HG02642 (cell line): ENCODE measurements around the gene ALKBH7.
A peak's percentile ranks its signal among the peaks of the same experiment; 100 is the strongest.

Experiments used
- ATAC-seq: cut with Tn5 transposase; IDR thresholded peaks from one replicate; pipeline ENCODE4 v1.9.1; 2021; ENCODE audit warnings: mild to moderate bottlenecking; ENCODE audit not compliant: unreplicated experiment, poor library complexity

ALKBH7 gene

GRCh38 chr19:6362351-6362801 lies 10.2 kb upstream of the ALKBH7 start:
- ATAC-seq, result no peak

- ATAC-seq, result no peak
Measured at GRCh38 chr19:6364353-6364752, 8.2 kb upstream of the ALKBH7 start.

GRCh38 chr19:6373096-6373812 lies 660 bp downstream of the ALKBH7 start:
- peak; percentile 55 for ATAC-seq

GRCh38 chr19:6373813-6374108 lies 1.2 kb downstream of the ALKBH7 start:
- ATAC-seq, result no peak

- no peak for ATAC-seq
Measured at GRCh38 chr19:6374161-6374709, 1.6 kb downstream of the ALKBH7 start.

GRCh38 chr19:6374711-6375410 lies 2.3 kb downstream of the ALKBH7 start:
- no peak for ATAC-seq

- ATAC-seq, result no peak
Measured at GRCh38 chr19:6375411-6376010, 2.9 kb downstream of the ALKBH7 start, which contains the start of gene PSPN. Gene PSPN (minus strand): TSS chr19:6375933. CDS start chr19:6375849, 84 bp downstream.

GRCh38 chr19:6376512-6377190 lies 4.1 kb downstream of the ALKBH7 start:
- ATAC-seq, result no peak

GRCh38 chr19:6378041-6378440 lies 5.4 kb downstream of the ALKBH7 start:
- ATAC-seq, result no peak

- no peak for ATAC-seq
Measured at GRCh38 chr19:6378486-6378885, 5.9 kb downstream of the ALKBH7 start.

GRCh38 chr19:6379744-6380143 lies 7.2 kb downstream of the ALKBH7 start:
- no peak for ATAC-seq

GRCh38 chr19:6381030-6381750 lies 8.6 kb downstream of the ALKBH7 start:
- ATAC-seq, result no peak

- ATAC-seq, result no peak
Measured at GRCh38 chr19:6383188-6383587, 10.6 kb downstream of the ALKBH7 start.

GRCh38 chr19:6384381-6384780 lies 11.8 kb downstream of the ALKBH7 start:
- no peak for ATAC-seq

- no peak for ATAC-seq
Measured at GRCh38 chr19:6387372-6387771, 14.8 kb downstream of the ALKBH7 start.

GRCh38 chr19:6392221-6393073 lies 19.9 kb downstream of the ALKBH7 start:
- no peak for ATAC-seq

GRCh38 chr19:6393074-6393982 lies 20.7 kb downstream of the ALKBH7 start, which contains the start of gene GTF2F1:
Gene GTF2F1 (minus strand): TSS chr19:6393164. CDS start chr19:6392995, 169 bp downstream.
- peak; percentile 85 for ATAC-seq

GRCh38 chr19:6393983-6394412 lies 21.4 kb downstream of the ALKBH7 start:
- no peak for ATAC-seq
